SIG-M5 treated with dmso at 0.1 percent for 504 hours (cell line): Measurements from ENCODE around the gene PPP2R5A.
A peak's percentile ranks its signal among the peaks of the same experiment; 100 is the strongest.

ENCODE experiments used
- DNase-seq: peaks from one replicate; lab custom pipeline; 2025; ENCODE audit not compliant: unreplicated experiment; lab: John Stamatoyannopoulos, UW

The PPP2R5A gene

DNA sequence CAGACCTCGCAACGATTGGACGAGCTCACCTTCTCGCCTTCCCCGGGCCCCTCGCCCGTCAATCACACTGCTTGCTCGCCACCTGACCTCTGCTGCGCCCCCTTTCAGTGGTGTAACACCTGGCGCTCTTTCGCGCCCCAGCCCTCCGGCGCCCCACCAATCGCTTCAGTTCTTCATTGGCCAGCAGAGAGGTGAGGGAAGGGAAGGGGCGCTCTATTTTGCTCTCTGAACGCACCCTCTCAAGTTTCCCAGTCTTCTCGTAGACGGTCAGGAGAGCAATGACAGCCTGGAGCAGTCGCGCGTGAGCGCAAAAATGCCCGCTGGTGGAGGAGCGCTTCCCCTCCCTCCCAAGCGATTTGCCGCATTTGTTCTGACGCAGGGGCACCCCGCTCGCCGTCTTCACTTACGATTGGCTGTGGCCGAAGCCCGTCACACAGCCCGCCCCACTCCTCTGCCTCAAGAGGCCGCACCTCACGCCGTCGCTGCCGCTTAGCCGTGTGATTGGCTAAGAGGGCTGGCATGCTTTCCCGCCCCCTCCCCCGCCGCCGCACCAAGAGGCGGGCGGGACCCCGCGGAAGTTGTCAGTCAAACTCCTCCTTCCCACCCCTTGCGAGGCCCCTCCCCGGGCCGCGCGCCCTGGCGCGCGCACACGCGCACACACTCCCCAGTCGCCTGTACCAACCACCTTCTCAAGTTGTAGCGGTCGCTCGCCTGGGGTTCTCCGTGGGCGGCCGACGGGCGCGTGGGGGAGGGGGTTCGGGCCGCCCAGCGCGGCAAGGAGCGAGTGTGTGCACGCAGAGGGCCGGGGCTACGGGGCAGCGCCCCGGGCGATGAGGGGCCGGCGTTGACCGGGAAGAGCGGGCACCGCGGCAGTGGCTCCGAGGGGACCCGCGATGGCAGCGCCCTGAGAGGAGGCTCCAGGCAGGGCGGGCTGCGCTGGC, at the start of gene PPP2R5A:
Gene PPP2R5A, plus strand, starts transcription at position 667 of the 941 bp plus-strand sequence. CDS start 701 bp downstream, outside the sequence.
- peak; percentile 99 for DNase-seq

DNA sequence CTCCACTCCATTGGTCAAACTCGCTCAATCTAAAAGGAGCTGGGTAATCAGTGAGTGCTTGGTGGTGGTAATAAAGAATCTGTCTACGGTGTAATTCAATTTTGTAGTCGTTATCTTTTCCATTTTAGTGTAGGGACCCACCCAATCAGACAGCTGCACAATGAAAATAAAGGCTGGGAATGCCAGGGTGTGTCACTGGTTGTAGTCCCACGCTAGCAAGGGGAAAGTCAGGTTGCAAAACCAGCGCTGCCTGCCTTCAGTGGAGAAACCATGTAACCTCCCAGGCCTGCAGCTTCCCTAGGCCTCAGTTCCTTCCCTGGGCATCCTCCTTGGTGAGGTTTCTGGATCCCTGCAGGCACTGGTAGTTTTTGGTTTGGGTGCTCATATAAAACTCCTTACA, 49.4 kb upstream of the PPP2R5A start:
- no peak for DNase-seq

GRCh38 chr1:212236664-212237220, 48.5 kb upstream of the PPP2R5A start:
- DNase-seq: no peak

DNA sequence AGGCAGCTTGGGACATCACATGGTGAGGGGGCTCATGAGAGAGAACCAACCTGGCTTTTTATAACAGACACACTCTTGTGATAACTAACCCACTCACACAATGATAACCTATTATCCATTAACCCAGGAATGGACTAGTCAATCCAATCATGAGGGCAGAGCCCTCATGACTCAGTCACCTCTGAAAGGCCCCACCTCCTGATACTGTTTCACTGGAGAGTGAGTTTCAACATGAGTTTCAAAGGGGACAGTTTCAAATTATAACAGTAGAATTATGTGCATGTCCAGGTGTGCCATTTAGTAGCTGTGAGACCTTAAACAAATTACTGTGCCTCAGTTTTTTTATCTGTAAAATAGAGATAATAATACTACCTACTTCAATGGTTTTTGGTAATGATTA, 47.6 kb upstream of the PPP2R5A start:
- no peak for DNase-seq

GRCh38 chr1:212238552-212238951, 46.7 kb upstream of the PPP2R5A start:
- no peak for DNase-seq

- no peak for DNase-seq
Observed at GRCh38 chr1:212241501-212241900, 43.7 kb upstream of the PPP2R5A start.

DNA sequence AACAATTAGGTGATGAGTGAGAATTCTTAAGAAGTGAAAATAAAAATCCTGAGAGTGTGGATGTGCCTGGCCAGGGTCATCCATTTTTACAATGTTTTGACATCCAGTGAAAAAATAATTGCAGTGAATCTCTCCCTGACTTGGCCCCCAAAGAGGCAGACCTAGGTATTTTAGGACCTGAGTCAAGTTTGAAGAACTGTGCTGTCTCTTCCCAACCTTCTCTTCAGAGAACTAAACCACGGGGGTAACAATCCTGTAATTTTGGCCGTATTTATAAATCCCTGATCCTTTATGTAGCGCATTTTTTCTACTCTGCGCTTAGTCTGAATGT, 43.3 kb upstream of the PPP2R5A start:
- no peak for DNase-seq

- DNase-seq: no peak
Observed at GRCh38 chr1:212242288-212242984, 42.8 kb upstream of the PPP2R5A start.

GRCh38 chr1:212242985-212243308, 42.3 kb upstream of the PPP2R5A start:
- DNase-seq: no peak

DNA sequence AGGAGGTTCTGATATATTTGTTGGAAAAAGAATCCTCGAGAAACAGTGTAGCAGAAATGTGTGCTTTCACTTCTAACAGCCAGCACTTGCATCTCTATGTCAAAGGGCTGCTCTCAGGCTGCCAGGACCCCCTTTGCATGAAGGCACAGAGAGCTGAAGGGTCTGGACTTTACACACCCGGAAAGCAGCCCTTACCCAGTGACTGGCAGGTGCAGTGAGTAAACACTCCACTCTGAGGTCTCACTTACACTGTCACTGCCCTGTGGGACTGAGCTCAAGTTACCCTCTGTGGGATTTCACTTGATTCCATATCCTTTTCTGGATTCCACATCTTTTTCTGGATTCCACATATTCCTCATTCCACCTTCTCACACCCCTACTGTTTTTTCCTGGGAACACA, 40.8 kb upstream of the PPP2R5A start:
- no peak for DNase-seq

GRCh38 chr1:212247179-212247721, 38.0 kb upstream of the PPP2R5A start:
- no peak for DNase-seq

DNA sequence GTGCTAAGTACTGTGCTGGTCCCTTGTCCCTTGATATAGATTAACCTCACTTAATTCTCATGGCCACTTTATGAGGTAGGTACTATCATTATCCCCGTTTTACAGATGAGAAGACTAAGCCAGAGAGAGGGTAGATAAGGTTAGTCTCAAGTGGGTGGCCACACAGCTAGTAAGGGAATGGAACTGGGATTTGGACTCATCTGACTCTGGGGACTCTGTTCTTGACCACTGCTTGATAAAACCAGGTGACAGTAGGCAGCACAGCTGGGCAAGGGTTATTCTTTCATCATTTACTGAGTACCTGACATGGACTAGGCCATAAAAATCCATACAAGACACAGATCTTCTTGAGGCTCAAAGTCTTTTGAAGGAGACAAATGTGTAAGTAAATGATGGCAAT, 37.2 kb upstream of the PPP2R5A start:
- no peak for DNase-seq

DNA sequence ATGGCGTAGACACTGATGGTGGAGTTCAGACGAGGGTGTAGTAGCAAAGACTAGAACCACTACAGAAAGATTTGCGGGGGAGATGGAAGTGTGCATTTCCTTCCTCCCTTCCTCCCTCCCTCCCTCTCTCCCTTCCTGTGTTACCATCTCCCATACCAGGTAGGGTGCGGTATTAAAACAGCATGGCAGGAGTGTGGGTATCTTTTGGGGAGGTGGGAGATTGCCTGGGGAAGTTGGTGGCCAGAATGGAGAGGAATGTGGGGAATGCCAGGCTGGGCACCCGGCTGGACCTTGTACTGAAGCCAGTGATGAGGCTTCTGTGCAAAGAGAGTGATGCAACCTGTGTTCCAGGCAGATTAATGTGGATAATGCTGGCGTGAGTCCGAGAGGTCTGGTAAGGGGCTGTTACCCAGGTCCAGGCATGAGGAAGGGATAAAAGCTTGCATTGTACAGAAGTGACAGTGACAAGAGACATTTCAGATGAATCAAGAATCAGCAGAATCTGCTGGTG, 30.3 kb upstream of the PPP2R5A start:
- DNase-seq: no peak

GRCh38 chr1:212255705-212256307, 29.4 kb upstream of the PPP2R5A start:
- DNase-seq: peak; percentile 95

DNA sequence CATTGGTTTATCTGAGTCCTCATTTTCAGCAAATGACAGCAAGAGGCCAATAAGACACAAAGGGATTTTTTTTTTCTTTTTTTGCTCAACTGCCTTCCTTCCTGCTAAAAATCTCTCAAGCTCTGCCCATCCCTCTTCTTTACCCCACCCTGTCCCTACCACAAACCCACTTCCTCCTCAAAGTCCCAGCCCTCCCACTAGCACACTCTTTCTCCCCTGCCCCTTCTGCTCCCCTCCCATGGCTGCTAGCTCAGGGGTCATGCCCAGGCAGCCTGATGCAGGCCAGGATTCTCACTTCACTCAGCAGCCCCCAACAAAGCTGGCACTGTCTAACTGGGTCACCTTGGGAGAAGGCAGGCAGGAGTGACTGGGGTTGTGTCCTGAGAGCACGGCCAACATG, 28.8 kb upstream of the PPP2R5A start:
- DNase-seq: peak; percentile 98

GRCh38 chr1:212257157-212257556, 28.1 kb upstream of the PPP2R5A start:
- no peak for DNase-seq

DNA sequence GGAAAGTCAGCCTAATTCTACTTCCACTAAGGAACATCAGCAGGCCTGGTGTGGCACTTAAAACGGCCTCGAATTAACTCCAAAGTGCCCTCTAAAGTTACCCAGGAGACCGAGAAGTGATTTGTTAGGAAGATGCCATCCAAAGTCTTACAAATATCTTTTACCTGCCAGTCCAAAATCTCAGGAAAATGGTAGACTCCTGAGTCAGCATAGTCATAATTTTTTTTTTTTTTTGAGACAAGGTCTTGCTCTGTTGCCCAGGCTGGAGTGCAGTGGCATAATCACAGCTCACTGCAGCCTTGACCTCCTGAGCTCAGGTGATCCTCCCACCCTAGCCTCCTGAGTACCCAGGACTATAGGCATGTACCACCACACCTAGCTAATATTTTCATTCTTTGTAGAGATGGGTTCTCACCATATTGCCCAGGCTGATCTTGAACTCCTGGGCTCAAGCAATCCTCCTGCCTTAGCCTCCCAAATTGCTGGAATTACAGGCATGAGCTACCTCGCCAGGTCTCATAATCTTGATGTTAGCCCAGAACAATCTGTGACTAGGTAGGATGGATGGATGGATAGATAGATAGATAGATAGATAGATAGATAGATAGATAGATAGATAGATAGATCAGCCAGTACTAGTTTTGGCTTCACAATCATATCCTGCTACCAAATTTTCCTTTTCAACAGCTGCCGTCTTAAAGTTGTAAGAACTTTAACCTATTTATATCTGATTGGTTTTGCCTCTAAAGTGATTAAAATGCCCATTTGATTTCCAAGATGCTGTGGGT, 25.3 kb upstream of the PPP2R5A start:
- DNase-seq: no peak

DNA sequence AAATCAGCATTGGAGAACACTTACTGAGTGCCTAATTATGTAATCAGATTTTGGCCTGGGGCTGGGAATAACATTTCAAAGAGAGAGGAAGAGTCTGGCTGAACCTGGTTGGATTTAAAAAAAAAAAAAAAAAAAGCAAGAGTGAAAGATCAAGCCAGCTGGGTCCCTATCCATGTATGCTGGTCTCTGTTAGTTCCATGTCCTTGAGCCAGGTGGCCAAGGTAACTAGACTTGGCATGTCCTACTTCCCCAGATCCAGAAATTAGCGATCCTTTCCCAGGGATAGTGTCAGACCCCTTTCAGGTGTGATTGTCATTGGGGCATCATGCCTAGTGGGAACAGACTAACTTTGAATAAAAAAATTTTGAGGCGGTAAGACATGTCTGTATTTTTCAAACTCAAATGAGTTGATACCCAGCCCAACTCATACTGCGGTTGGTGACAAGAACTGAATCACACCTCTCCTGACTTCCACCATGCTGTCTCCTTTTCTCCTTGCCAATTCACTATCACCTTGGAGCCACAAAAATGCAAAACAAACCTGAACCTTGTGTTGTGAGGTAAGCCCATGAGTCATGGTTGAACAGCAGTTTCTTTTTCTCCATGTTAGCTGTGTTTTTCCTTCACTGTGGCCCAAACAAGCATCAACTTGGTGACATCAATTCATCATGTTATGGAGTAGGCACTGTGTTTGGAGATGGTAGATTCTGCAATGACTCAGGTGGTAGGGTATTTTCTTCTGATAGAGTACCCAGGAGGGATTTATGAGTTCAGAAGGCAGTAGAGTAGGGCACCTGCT, 24.5 kb upstream of the PPP2R5A start:
- no peak for DNase-seq

DNA sequence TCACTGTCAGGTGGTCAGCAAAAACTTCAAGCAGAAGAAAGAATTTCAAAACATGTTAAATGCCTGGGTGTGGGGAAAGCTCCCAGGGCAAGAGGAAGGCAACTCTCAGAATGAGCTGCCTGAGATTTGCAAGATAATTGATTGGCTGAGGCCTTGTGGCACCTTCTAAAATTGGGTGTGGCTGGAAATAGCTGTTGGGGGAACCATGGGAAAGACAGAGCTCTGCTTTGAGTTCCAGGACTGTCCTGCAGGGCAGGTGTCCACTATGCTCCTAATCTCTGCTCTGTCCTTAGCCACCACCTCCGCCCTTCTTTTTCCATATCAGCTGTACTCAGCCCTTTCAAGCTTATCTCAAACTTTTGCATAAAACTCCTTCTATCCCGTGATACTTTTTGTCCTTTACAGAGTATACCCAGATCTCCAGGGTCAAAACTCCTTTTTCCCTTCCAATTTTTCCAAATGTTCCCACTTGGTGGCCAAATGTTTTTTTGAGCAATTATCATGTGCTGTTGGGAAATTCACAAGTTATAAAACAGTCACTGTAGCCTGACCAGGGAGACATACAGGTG, 23.8 kb upstream of the PPP2R5A start:
- no peak for DNase-seq
